ENCODE results near the gene PRKCE.

- TF ChIP-seq YY1 (IDR thresholded peaks at IDR 0.05; ENCODE audit: insufficient read depth, insufficient read length) (no peak), ZNF274 (IDR thresholded peaks at IDR 0.05; ENCODE audit: low read depth, low read length) (no peak), SUZ12 (IDR thresholded peaks at IDR 0.05; ENCODE audit: extremely low read depth, insufficient read depth, insufficient read length) (no peak)
These were observed 260.1 kb downstream of the PRKCE start for GRCh38 chr2:45911538-45911937.

All from NT2/D1 (cell line).